Mesothelial cell of epicardium (in vitro differentiated cells): ENCODE data around the gene CDH4. TPM values are rescaled to one million over a fixed set of nuclear protein-coding genes. Genes with fewer than 3 reads are reported as not detected.

Source experiments
- DNase-seq, 2 experiments: peaks; one replicate each; pipeline ENCODE4 v3.0.0; 2021; ENCODE audit warnings: low spot score in 2 of 2; ENCODE audit not compliant: unreplicated experiment in 2 of 2
- H3K27ac Mint-ChIP-seq: 2 replicates; pipeline ENCODE4 v1.8.0; 2021; ENCODE audit warnings: mixed read lengths
- H3K27me3 Mint-ChIP-seq: 2 replicates; pipeline ENCODE4 v1.8.0; 2021; ENCODE audit warnings: low read depth, mixed read lengths
- H3K36me3 Mint-ChIP-seq: 2 replicates; pipeline ENCODE4 v1.8.0; 2021; ENCODE audit warnings: mixed read lengths
- H3K4me1 Mint-ChIP-seq: 2 replicates; pipeline ENCODE4 v1.8.0; 2021; ENCODE audit warnings: mixed read lengths
- H3K4me3 Mint-ChIP-seq: 2 replicates; pipeline ENCODE4 v1.8.0; 2021; ENCODE audit warnings: mild to moderate bottlenecking, moderate library complexity, mixed read lengths
- H3K9me3 Mint-ChIP-seq: 2 replicates; pipeline ENCODE4 v1.8.0; 2021; ENCODE audit warnings: mixed read lengths
- CTCF ChIP-seq: fragments of 200-600 bp; sonication (generic); IDR thresholded peaks from one replicate; pipeline ENCODE4 v1.5.0; 2021; ENCODE audit warnings: antibody characterized with exemption; ENCODE audit not compliant: unreplicated experiment
- total RNA-seq: library from RNA; stranded (reverse); gene quantifications from 3 replicates; pipeline ENCODE4 v1.2.1, GENCODE V29; 2021

Gene CDH4
- total RNA-seq, 1 donor from 2014 or later: 1.1 TPM

GRCh38 chr20:61662226-61662967, 410.3 kb downstream of the CDH4 start:
- Mint-ChIP-seq H3K36me3 (no peaks in the 10 kb centered on the region), H3K4me1 (peaks cover 7% of the 10 kb centered on the region), H3K9me3 (no peaks in the 10 kb centered on the region), H3K27ac (no peak overlapping the region), H3K27me3 (no peaks in the 10 kb centered on the region), H3K4me3 (no peak overlapping the region)
- TF ChIP-seq CTCF: peak; percentile 32
- DNase-seq: no peak

GRCh38 chr20:61662968-61663331, 410.9 kb downstream of the CDH4 start:
- Mint-ChIP-seq H3K4me1 (peaks cover 7% of the 10 kb centered on the region), H3K4me3 (no peak overlapping the region), H3K9me3 (no peaks in the 10 kb centered on the region), H3K27ac (no peak overlapping the region), H3K36me3 (no peaks in the 10 kb centered on the region), H3K27me3 (peaks cover 3% of the 10 kb centered on the region)
- no peak for DNase-seq
- no peak for TF ChIP-seq CTCF

- no peaks in the 10 kb centered on the region for H3K36me3 Mint-ChIP-seq
- peaks cover 7% of the 10 kb centered on the region for H3K4me1 Mint-ChIP-seq
- no peak for DNase-seq
- H3K27ac Mint-ChIP-seq: no peak overlapping the region
- no peak for TF ChIP-seq CTCF
- H3K27me3 Mint-ChIP-seq: peaks cover 3% of the 10 kb centered on the region
- H3K9me3 Mint-ChIP-seq: no peaks in the 10 kb centered on the region
- no peak overlapping the region for H3K4me3 Mint-ChIP-seq
Observed at GRCh38 chr20:61663521-61664425, 411.7 kb downstream of the CDH4 start.

- no peak for TF ChIP-seq CTCF
- peaks cover 7% of the 10 kb centered on the region for H3K4me1 Mint-ChIP-seq
- peak in 1 of 2 experiments; percentile 19 for DNase-seq
- peak overlapping the region; percentile 59 for H3K27ac Mint-ChIP-seq
- H3K4me3 Mint-ChIP-seq: no peak overlapping the region
- no peaks in the 10 kb centered on the region for H3K36me3 Mint-ChIP-seq
- H3K27me3 Mint-ChIP-seq: peaks cover 6% of the 10 kb centered on the region
- H3K9me3 Mint-ChIP-seq: no peaks in the 10 kb centered on the region
Observed at GRCh38 chr20:61664556-61665320, 412.7 kb downstream of the CDH4 start.
